Measurements from ENCODE around the gene TBXA2R. TPM values are rescaled to one million over a fixed set of nuclear protein-coding genes. Genes with fewer than 3 reads are reported as not detected.

TBXA2R gene
- total RNA-seq, 1 experiment from 2014 or later: 1.3 TPM

- no peak for TF ChIP-seq ZNF416 (CRISPR knock-in tag; IDR thresholded peaks at IDR 0.05)
Observed at GRCh38 chr19:3653865-3654513, 47.3 kb upstream of the TBXA2R start (continued).

- CTCF ChIA-PET: interaction anchor here (0.6 to 1.3 kb wide), 5 partner anchors 20 to 148 kb away, joined by 3 to 8 read pairs (median 4); no protein-coding TSS in a partner anchor
- POLR2A ChIA-PET: no interaction called here
Observed at GRCh38 chr19:3653081-3653795, 46.6 kb upstream of the TBXA2R start.

More at GRCh38 chr19:3653081-3653795, 46.6 kb upstream of the TBXA2R start:
- Mint-ChIP-seq H3K27ac (no peak overlapping the region), H3K36me3 (peaks cover 12% of the 10 kb centered on the region), H3K4me3 (no peak overlapping the region), H3K9me3 (no peaks in the 10 kb centered on the region), H3K4me1 (no peaks in the 10 kb centered on the region), H3K27me3 (ENCODE audit: low read depth) (no peaks in the 10 kb centered on the region)
- DNase-seq (ENCODE audit: low spot score): no peak
- no peak for TF ChIP-seq IRF2 (CRISPR knock-in tag; IDR thresholded peaks at IDR 0.05; ENCODE audit: borderline replicate concordance, low read depth)
- no peak for TF ChIP-seq ATF2 (CRISPR knock-in tag; IDR thresholded peaks at IDR 0.05; ENCODE audit: borderline replicate concordance, low read depth)
- TF ChIP-seq ATF6 (CRISPR knock-in tag; IDR thresholded peaks at IDR 0.05): no peak
- TF ChIP-seq E2F1 (CRISPR knock-in tag; IDR thresholded peaks at IDR 0.05): no peak
- no peak for TF ChIP-seq GTF2I (CRISPR knock-in tag; conservative IDR thresholded peaks at IDR 0.05)
- no peak for TF ChIP-seq CREM (CRISPR knock-in tag; IDR thresholded peaks at IDR 0.05)
- TF ChIP-seq PRRX2 (CRISPR knock-in tag; IDR thresholded peaks at IDR 0.05): no peak
- TF ChIP-seq TEAD1 (CRISPR knock-in tag; IDR thresholded peaks at IDR 0.05): no peak
- TF ChIP-seq NR3C1 (CRISPR knock-in tag; conservative IDR thresholded peaks at IDR 0.05; ENCODE audit: low read depth): no peak
- TF ChIP-seq ZNF219 (CRISPR knock-in tag; IDR thresholded peaks at IDR 0.05; ENCODE audit: borderline replicate concordance): no peak
- no peak for TF ChIP-seq ZNF416 (CRISPR knock-in tag; IDR thresholded peaks at IDR 0.05)
- TF ChIP-seq KAT7 (CRISPR knock-in tag; IDR thresholded peaks at IDR 0.05; ENCODE audit: borderline replicate concordance): no peak
- no peak for TF ChIP-seq TP53 (CRISPR knock-in tag; IDR thresholded peaks at IDR 0.05)
- TF ChIP-seq FOXK1 (CRISPR knock-in tag; IDR thresholded peaks at IDR 0.05): no peak
- no peak for TF ChIP-seq ZNF532 (CRISPR knock-in tag; IDR thresholded peaks at IDR 0.05; ENCODE audit: borderline replicate concordance)
- no peak for TF ChIP-seq USF1 (CRISPR knock-in tag; IDR thresholded peaks at IDR 0.05)
- TF ChIP-seq ETV6 (CRISPR knock-in tag; IDR thresholded peaks at IDR 0.05): no peak
- no peak for TF ChIP-seq FOXP4 (CRISPR knock-in tag; IDR thresholded peaks at IDR 0.05)
- no peak for TF ChIP-seq GRHL2 (CRISPR knock-in tag; IDR thresholded peaks at IDR 0.05; ENCODE audit: insufficient replicate concordance, severe bottlenecking)
- no peak for ATAC-seq
